Measurements from ENCODE around the gene ACTN2. TPM values are rescaled to one million over a fixed set of nuclear protein-coding genes. Genes with fewer than 3 reads are reported as not detected.

ACTN2 gene
- total and polyA plus RNA-seq, 2 donors (not counting 3 experiments of a cell fraction or from before 2014, with no cell fraction given), result 0.22 to 0.55 TPM

GRCh38 chr1:236800623-236801022 lies 114.3 kb downstream of the ACTN2 start:
- no TSS peak for BruUV-seq (replicated peaks)
- Histone ChIP-seq H3K79me2 (ENCODE audit: control insufficient read depth, insufficient read depth, low read length) (peaks cover 41% of the 10 kb centered on the region), H3K9me3 (replicated peaks; ENCODE audit: control insufficient read depth, insufficient read depth, low read length) (no peaks in the 10 kb centered on the region), H3K9ac (replicated peaks; ENCODE audit: extremely low read depth, insufficient read depth, low read length) (no peak overlapping the region), H3K4me3 (replicated peaks in 1 of 3; ENCODE audit: insufficient read depth in 1 of 3, low read depth in 1 of 3, low read length in 3 of 3) (no peak overlapping the region), H3K9me1 (replicated peaks; ENCODE audit: control insufficient read depth, extremely low read depth, insufficient read depth, low read length) (no peaks in the 10 kb centered on the region), H2AFZ (ENCODE audit: low read depth, low read length) (no peak overlapping the region), H4K20me1 (replicated peaks; ENCODE audit: control insufficient read depth, extremely low read depth, insufficient read depth, low read length) (no peaks in the 10 kb centered on the region), H3K36me3 (ENCODE audit: control insufficient read depth in 2 of 2, extremely low read depth in 1 of 2, insufficient read depth in 2 of 2, low read length in 2 of 2) (peaks cover 3% of the 10 kb centered on the region in 2 experiments), H3K4me2 (ENCODE audit: insufficient read depth, low read length) (no peak overlapping the region), H3K4me1 (ENCODE audit: control insufficient read depth, extremely low read depth, insufficient read depth, low read length) (peaks cover 6% of the 10 kb centered on the region), H3K27me3 (ENCODE audit: control insufficient read depth in 2 of 2, insufficient read depth in 2 of 2, low read length in 2 of 2) (no peaks in the 10 kb centered on the region), H3K27ac (ENCODE audit: insufficient read depth, low read depth, low read length) (no peak overlapping the region)
- intact Hi-C loops (cut with micrococcal nuclease) (no loop called here), dilution Hi-C loops (cut with MboI; ENCODE audit: extremely low pct_ligation_motif_present, low sequenced_read_pairs) (no loop called here)
- ChIA-PET POLR2A (no interaction called here), CTCF (interaction anchor here (1.0 to 2.2 kb wide), 4 partner anchors 11 to 70 kb away, joined by 4 to 5 read pairs (median 4); no protein-coding TSS in a partner anchor)
- no peak for DNase-seq (ENCODE audit: low read depth, low spot score)
- TF ChIP-seq POLR2A (IDR thresholded peaks at IDR 0.05; ENCODE audit: low read depth, low read length), result no peak
- no peak for TF ChIP-seq EZH2 (IDR thresholded peaks at IDR 0.05; ENCODE audit: borderline replicate concordance, low read depth, low read length, severe bottlenecking)
- no peak for FAIRE-seq

- dilution Hi-C loops (cut with MboI; ENCODE audit: extremely low pct_ligation_motif_present, low sequenced_read_pairs) (no loop called here), intact Hi-C loops (cut with micrococcal nuclease) (no loop called here)
- POLR2A ChIA-PET, result no interaction called here
- Histone ChIP-seq H3K4me2 (ENCODE audit: insufficient read depth, low read length) (no peak overlapping the region), H3K9ac (replicated peaks; ENCODE audit: extremely low read depth, insufficient read depth, low read length) (no peak overlapping the region), H3K4me3 (replicated peaks in 1 of 3; ENCODE audit: insufficient read depth in 1 of 3, low read depth in 1 of 3, low read length in 3 of 3) (no peak overlapping the region), H3K27me3 (ENCODE audit: control insufficient read depth in 2 of 2, insufficient read depth in 2 of 2, low read length in 2 of 2) (no peaks in the 10 kb centered on the region), H3K9me1 (replicated peaks; ENCODE audit: control insufficient read depth, extremely low read depth, insufficient read depth, low read length) (no peaks in the 10 kb centered on the region), H3K4me1 (ENCODE audit: control insufficient read depth, extremely low read depth, insufficient read depth, low read length) (no peaks in the 10 kb centered on the region), H3K27ac (ENCODE audit: insufficient read depth, low read depth, low read length) (no peak overlapping the region), H3K79me2 (ENCODE audit: control insufficient read depth, insufficient read depth, low read length) (peaks cover 33% of the 10 kb centered on the region), H3K36me3 (ENCODE audit: control insufficient read depth in 2 of 2, extremely low read depth in 1 of 2, insufficient read depth in 2 of 2, low read length in 2 of 2) (peaks cover 3% of the 10 kb centered on the region in 2 experiments), H3K9me3 (replicated peaks; ENCODE audit: control insufficient read depth, insufficient read depth, low read length) (no peaks in the 10 kb centered on the region), H2AFZ (ENCODE audit: low read depth, low read length) (no peak overlapping the region), H4K20me1 (replicated peaks; ENCODE audit: control insufficient read depth, extremely low read depth, insufficient read depth, low read length) (no peaks in the 10 kb centered on the region)
- CTCF ChIA-PET, result interaction anchor here (1.2 kb wide), 1 partner anchor 10 kb away, joined by 3 read pairs; no protein-coding TSS in a partner anchor
- FAIRE-seq (no peak), DNase-seq (ENCODE audit: low read depth, low spot score) (no peak)
- no peak for TF ChIP-seq MYC (IDR thresholded peaks at IDR 0.05; ENCODE audit: low read depth, low read length)
- no peak for TF ChIP-seq POLR2A (IDR thresholded peaks at IDR 0.05; ENCODE audit: low read depth, low read length)
- no peak for TF ChIP-seq CTCF (IDR thresholded peaks at IDR 0.05; ENCODE audit: extremely low read depth in 1 of 2, insufficient read depth in 1 of 2, low read depth in 1 of 2, low read length in 2 of 2)
- TF ChIP-seq GATA2 (IDR thresholded peaks at IDR 0.05; ENCODE audit: insufficient read depth, insufficient read length, low read depth, low read length), result no peak
- no peak for TF ChIP-seq EZH2 (IDR thresholded peaks at IDR 0.05; ENCODE audit: borderline replicate concordance, low read depth, low read length, severe bottlenecking)
- no peak for TF ChIP-seq FOS (IDR thresholded peaks at IDR 0.05; ENCODE audit: borderline replicate concordance, insufficient read depth, low read length)
- no peak for TF ChIP-seq POLR2AphosphoS5 (IDR thresholded peaks at IDR 0.05; ENCODE audit: insufficient read depth, low read depth, low read length)
- no peak for TF ChIP-seq JUN (IDR thresholded peaks at IDR 0.05; ENCODE audit: borderline replicate concordance, insufficient read depth, insufficient read length, low read depth)
- no peak for TF ChIP-seq MAX (IDR thresholded peaks at IDR 0.05; ENCODE audit: insufficient read depth, insufficient read length)
- BruUV-seq (replicated peaks), result no TSS peak
Measured at GRCh38 chr1:236802264-236802663, 116.0 kb downstream of the ACTN2 start.

All from endothelial cell of umbilical vein (primary cell).